Naive B cell (primary cell): ENCODE data around the gene ZNF853. TPM values are rescaled to one million over a fixed set of nuclear protein-coding genes. Genes with fewer than 3 reads are reported as not detected.

ENCODE experiments used
- ATAC-seq, 2 donors: fragments of 150-1000 bp; cut with Tn5 transposase; 2 replicates each; pipeline ENCODE4 v1.10.0; 2021; ENCODE audit warnings: low read depth in 2 of 2, mild to moderate bottlenecking in 2 of 2, moderate library complexity in 2 of 2
- DNase-seq: peaks from one replicate; pipeline ENCODE4 v3.0.0; 2022
- H3K27ac Mint-ChIP-seq, 6 donors: one replicate each; pipeline ENCODE4 v1.8.0; 2020 to 2022; ENCODE audit warnings: mild to moderate bottlenecking in 6 of 6, mixed read lengths in 6 of 6, moderate library complexity in 5 of 6, inconsistent platforms in 2 of 6
- H3K27me3 Mint-ChIP-seq, 3 donors: one replicate each; pipeline ENCODE4 v1.8.0; 2021 to 2022; ENCODE audit warnings: mixed read lengths in 3 of 3, mild to moderate bottlenecking in 1 of 3
- H3K36me3 Mint-ChIP-seq, 2 donors: one replicate each; pipeline ENCODE4 v1.8.0; 2020 to 2022; ENCODE audit warnings: mixed read lengths in 2 of 2, inconsistent platforms in 1 of 2, mild to moderate bottlenecking in 1 of 2
- H3K4me1 Mint-ChIP-seq, 3 donors: one replicate each; pipeline ENCODE4 v1.8.0; 2020 to 2022; ENCODE audit warnings: mixed read lengths in 3 of 3, inconsistent platforms in 1 of 3, mild to moderate bottlenecking in 1 of 3, moderate library complexity in 1 of 3
- H3K4me3 Mint-ChIP-seq, 8 donors: one replicate each; pipeline ENCODE4 v1.8.0; 2020 to 2022; ENCODE audit warnings: mild to moderate bottlenecking in 8 of 8, mixed read lengths in 8 of 8, moderate library complexity in 8 of 8, inconsistent platforms in 2 of 8
- H3K9me3 Mint-ChIP-seq, 7 donors: one replicate each; pipeline ENCODE4 v1.8.0; 2020 to 2022; ENCODE audit warnings: mixed read lengths in 7 of 7, mild to moderate bottlenecking in 5 of 7, inconsistent platforms in 2 of 7, moderate library complexity in 1 of 7
- polyA plus RNA-seq, 6 donors: library from polyadenylated mRNA; unstranded; fragments of 300-500 nt; fragmentation: Illumina TruSeq; gene quantifications; one replicate each; pipeline ENCODE4 v1.2.3, GENCODE V29; 2021; ENCODE audit warnings: low read depth in 6 of 6

Gene ZNF853
- polyA plus RNA-seq, 6 donors from 2014 or later, result 1.1 to 4.0 (median 1.7) TPM

DNA sequence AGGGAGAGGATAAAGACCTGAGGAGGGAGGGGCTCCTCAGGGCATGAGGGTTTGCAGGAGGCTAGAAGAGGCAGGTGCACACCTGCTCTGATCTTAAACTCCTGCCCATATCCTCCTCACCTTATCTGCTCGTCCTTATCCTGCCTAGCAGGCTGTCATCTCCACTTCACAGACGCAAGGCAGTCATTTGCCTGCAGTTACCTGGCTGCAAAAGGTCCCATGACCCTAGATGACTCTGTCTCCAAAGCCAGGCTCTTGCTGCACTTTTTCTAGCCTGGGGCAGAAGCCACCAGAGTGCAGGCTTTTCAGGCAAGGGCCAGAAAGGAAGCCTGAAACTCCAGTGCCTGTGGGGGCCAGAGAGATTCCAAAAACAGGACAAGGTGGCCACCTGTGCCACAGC lies 1.7 kb upstream of the ZNF853 start:
- Mint-ChIP-seq H3K9me3 (no peaks in the 10 kb centered on the region), H3K27me3 (no peaks in the 10 kb centered on the region), H3K4me1 (peaks cover 12 to 29% (median 19%) of the 10 kb centered on the region in 3 donors), H3K4me3 (peak overlapping the region; percentile 1 to 91 (median 72)), H3K36me3 (no peaks in the 10 kb centered on the region), H3K27ac (no peak overlapping the region)
- ATAC-seq (no peak), DNase-seq (no peak)

DNA sequence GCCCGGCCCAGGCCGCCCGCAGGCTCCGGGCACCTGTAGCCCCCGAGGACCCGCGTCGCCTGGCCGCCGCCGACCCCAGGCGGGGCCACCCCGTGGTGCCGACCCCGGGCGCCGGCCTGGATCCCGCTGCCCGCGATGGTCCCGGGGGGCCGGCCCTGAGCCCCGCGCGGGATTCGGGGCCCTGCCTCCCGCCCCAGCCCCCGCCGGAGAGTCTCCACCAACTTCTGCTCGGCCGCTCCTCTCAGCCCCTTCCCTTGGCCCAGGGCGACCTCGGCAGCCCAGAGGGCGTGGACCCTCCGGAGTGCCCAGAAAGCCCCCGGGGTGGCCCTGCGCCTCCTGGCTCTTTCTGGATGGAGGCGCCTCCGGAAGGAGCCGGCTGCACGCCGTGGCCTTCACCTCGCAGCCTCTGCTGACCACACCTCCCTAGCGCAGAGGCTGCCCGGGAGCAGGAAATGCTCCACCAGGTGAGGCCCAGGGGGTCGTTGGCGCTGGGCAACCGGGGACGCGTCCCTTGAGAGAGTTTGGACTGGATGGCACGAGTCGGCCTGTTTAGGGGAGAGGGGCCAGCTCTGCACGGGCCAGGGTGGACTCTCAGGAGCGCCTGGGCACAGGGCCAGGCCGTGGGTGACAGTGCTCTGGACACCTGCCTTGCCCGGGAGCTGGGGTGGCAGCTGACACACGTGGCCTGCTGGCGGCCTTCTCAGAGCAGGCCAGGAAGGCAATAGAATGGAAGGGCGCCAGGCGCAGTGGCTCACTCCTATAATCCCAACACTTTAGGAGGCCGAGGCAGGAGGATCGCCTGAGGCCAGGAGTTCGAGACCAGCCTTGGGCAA lies 529 bp downstream of the ZNF853 start:
- ATAC-seq (peak; percentile 24), DNase-seq (no peak)
- Mint-ChIP-seq H3K27me3 (no peaks in the 10 kb centered on the region), H3K27ac (no peak overlapping the region), H3K9me3 (no peaks in the 10 kb centered on the region), H3K4me3 (peak overlapping the region; percentile 36 to 88 (median 74)), H3K4me1 (peaks cover 19 to 37% (median 36%) of the 10 kb centered on the region in 3 donors), H3K36me3 (no peaks in the 10 kb centered on the region)

DNA sequence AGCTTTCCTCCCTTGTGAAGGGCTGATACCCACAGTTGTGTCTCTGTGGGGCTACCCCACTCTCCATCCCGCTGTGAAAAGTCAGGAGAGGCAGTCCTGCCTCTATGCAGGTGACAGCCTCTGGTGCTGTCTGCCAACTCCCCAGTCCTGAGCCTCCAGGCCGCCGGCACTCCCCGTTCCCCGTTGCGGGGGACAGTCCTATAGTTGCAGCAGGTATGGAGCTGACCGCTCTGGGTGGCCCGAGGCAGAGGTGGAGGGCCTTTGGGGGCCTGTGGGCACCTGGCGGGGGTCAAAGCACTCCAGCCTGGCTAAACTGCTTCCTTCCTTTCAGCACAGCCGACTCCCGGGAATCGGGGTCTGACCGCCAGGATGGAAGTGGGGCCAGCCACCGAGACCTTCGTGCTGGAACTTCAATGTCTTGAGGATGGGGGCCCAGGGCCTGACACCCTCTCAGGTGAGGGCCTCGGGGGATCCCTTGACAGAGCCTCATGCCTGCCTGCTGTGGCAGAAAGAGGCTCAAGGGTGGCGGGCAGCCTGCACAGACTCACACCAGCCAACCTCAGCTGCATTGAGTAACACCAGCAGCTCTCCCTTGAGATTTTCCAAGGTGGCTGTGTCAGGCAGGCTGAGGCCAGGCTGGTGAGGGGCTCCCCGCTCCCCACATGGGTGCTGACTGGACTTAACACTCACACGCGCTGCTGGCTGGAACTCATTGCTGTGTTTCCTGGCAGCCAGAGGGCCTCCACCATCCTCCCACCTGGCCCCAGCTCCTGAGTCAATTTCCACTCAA lies 1.6 kb downstream of the ZNF853 start:
- ATAC-seq (no peak), DNase-seq (no peak)
- no peaks in the 10 kb centered on the region for H3K27me3 Mint-ChIP-seq
- peaks cover 0 to 5% of the 10 kb centered on the region in 2 donors for H3K36me3 Mint-ChIP-seq
- peaks cover 24 to 46% (median 41%) of the 10 kb centered on the region in 3 donors for H3K4me1 Mint-ChIP-seq
- peak overlapping the region; percentile 55 to 88 (median 77) for H3K4me3 Mint-ChIP-seq
- peak overlapping the region in 2 of 6 donors; percentile 76 to 83 for H3K27ac Mint-ChIP-seq
- H3K9me3 Mint-ChIP-seq, result peaks cover 0 to 2% (median 0%) of the 10 kb centered on the region in 7 donors

DNA sequence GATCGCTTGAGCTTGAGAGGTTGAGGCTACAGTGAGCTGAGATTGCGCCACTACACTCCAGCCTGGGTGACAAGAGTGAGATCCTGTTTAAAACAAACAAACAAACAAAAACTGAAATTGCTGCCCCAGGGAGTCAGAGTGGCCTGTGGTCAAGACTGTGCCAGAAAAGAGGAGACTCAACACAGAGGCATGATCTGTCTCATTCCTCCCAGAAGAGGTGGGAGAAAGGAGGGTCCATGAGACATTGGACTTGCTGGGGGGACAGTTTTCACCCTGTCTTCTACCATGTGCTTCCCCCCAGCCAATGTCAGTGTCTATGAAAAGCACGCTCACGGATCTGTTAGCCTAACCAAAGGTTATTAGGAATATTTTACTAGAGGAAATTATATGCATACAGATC lies 3.2 kb downstream of the ZNF853 start:
- Mint-ChIP-seq H3K4me1 (peaks cover 24 to 53% (median 43%) of the 10 kb centered on the region in 3 donors), H3K36me3 (peaks cover 0 to 5% of the 10 kb centered on the region in 2 donors), H3K4me3 (peak overlapping the region in 3 of 8 donors; percentile 16 to 82 (median 78)), H3K9me3 (peaks cover 0 to 2% (median 0%) of the 10 kb centered on the region in 7 donors), H3K27ac (no peak overlapping the region), H3K27me3 (no peaks in the 10 kb centered on the region)
- DNase-seq, result no peak
- ATAC-seq, result no peak

DNA sequence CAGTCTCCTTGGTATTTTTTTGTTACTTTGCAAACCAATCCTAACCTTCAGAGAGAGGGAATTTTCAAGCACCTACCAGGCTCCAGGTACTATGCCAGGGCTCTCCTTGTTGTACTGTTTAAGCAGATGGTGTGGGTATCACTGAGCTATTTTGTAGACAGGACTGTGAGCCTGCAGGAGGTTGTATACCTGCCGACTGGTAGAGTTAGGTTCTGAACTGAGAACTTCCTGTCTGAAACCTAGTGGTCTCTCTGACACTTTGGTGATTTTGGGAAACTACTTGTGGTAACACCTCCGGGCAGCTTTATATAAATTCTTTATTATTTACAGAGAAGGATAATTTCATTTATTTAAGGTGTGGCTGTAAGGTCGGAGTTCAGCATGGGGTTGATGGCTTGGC lies 4.6 kb downstream of the ZNF853 start:
- H3K27me3 Mint-ChIP-seq, result no peaks in the 10 kb centered on the region
- peaks cover 0 to 5% of the 10 kb centered on the region in 2 donors for H3K36me3 Mint-ChIP-seq
- H3K9me3 Mint-ChIP-seq, result peaks cover 0 to 2% (median 0%) of the 10 kb centered on the region in 7 donors
- no peak overlapping the region for H3K4me3 Mint-ChIP-seq
- ATAC-seq (no peak), DNase-seq (no peak)
- peak overlapping the region in 3 of 6 donors; percentile 19 to 63 (median 54) for H3K27ac Mint-ChIP-seq
- H3K4me1 Mint-ChIP-seq, result peaks cover 27 to 60% (median 47%) of the 10 kb centered on the region in 3 donors

DNA sequence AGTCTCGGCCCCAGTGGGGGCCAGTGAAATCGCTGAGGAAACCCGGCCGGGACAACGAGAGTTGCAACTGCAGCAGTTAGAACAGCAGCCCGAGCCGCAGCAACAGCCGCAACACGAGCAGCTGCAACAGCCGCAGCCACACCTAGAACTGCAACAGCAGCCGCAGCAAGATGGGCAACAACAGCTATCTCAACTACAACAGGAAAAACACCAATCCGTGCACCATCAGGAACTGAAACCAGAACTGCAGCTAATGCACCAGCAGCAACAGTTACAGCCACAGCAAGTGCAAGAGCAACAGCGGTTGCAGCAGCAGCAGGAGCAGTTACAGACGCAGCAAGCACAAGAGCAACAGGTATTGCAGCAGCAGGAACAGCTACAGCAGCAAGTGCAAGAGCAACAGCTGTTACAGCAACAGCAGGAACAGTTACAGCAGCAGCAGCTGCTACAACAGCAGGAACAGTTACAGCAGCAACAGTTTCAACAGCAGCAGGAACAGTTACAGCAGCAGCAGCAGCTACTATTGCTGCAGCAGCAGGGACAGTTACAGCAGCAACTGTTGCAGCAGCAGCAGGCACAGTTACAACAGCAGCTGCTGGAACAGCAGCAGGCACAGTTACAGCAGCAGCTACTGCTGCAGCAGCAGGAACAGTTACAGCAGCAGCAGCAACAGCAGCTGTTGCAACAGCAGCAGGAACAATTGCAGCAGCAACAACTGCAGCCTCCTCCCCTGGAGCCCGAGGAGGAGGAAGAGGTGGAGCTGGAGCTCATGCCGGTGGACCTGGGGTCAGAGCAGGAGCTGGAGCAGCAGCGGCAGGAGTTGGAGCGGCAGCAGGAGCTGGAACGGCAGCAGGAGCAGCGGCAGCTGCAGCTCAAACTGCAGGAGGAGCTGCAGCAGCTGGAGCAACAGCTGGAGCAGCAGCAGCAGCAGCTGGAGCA lies 6.1 kb downstream of the ZNF853 start:
- ATAC-seq (peak; percentile 35 to 44), DNase-seq (no peak)
- peaks cover 27 to 56% (median 41%) of the 10 kb centered on the region in 3 donors for H3K4me1 Mint-ChIP-seq
- peaks cover 0 to 5% of the 10 kb centered on the region in 2 donors for H3K36me3 Mint-ChIP-seq
- H3K4me3 Mint-ChIP-seq, result peak overlapping the region; percentile 7 to 81 (median 70)
- H3K27ac Mint-ChIP-seq, result peak overlapping the region in 2 of 6 donors; percentile 30 to 75
- H3K27me3 Mint-ChIP-seq, result no peaks in the 10 kb centered on the region
- H3K9me3 Mint-ChIP-seq, result peaks cover 0 to 2% (median 0%) of the 10 kb centered on the region in 7 donors

DNA sequence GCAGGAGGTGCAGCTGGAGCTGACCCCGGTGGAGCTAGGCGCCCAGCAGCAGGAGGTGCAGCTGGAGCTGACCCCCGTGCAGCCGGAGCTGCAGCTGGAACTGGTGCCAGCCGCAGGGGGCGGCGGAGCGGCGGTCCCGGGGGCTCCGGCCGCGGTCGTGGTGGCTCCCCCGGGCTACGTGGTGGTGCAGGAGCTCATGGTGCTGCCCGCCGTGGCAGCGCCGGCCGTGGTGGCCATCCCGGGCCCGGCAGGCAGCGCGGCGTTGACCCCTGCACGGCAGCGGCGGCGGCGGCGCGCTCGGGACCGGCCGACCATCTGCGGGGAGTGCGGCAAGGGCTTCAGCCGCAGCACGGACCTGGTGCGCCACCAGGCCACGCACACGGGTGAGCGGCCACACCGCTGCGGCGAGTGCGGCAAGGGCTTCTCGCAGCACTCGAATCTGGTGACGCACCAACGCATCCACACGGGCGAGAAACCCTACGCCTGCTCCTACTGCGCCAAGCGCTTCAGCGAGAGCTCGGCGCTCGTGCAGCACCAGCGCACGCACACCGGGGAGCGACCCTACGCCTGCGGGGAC lies 6.8 kb downstream of the ZNF853 start:
- H3K9me3 Mint-ChIP-seq, result peaks cover 0 to 2% (median 0%) of the 10 kb centered on the region in 7 donors
- ATAC-seq (no peak), DNase-seq (no peak)
- no peak overlapping the region for H3K4me3 Mint-ChIP-seq
- H3K4me1 Mint-ChIP-seq, result peaks cover 27 to 56% (median 35%) of the 10 kb centered on the region in 3 donors
- no peak overlapping the region for H3K27ac Mint-ChIP-seq
- peaks cover 0 to 5% of the 10 kb centered on the region in 2 donors for H3K36me3 Mint-ChIP-seq
- H3K27me3 Mint-ChIP-seq, result no peaks in the 10 kb centered on the region

DNA sequence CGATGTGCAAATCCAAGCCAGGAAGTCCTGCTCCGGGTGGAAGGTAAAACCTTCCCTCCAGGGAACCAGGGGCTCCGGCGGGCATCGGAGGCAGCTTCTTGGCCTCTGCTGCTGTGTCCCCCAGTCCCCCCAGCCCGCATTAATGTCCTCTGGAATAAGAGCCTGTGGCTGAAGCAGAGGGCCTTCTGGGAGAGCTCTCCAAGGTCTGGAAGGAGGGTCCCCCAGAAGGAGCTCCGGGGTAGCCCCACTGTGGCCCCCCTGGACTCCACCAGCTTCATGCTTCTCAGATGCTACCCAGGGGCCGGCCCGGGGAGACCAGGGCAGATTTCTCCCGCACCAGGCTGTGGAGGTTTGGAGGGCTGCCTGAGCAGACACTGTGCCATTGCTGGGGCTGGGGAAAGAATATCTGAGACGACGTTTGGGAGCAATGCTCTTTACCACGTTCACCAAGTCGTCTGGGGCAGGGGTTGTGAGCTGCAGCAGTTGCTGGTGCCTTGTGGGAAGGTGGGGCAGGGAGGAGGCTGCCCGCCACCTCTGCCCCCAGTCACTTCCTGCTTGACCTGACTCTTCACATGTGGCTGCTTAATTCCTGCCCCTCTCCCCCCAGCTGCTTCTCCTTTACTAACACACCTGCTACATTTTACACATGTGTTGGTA lies 8.3 kb downstream of the ZNF853 start:
- DNase-seq, result peak; percentile 42

DNA sequence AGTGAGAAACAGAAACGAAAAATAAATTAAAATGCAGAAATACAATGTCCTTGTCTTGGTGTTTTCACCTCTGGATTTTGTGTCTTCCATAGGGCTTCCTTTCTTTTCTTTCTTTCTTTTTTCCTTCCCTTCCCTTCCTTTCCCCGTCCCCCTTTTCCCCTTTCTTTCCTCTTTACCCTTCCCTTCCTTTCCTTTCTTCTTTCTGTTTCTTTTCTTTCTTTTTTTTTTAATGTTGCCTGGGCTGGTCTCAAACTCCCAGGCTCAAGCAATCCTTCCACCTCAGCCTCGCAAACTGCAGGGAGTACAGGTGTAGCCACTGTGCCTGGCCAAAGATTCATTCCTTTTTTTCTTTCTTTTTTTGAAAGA lies 8.8 kb downstream of the ZNF853 start:
- Mint-ChIP-seq H3K36me3 (peaks cover 0 to 5% of the 10 kb centered on the region in 2 donors), H3K4me3 (peak overlapping the region; percentile 52 to 85 (median 76)), H3K9me3 (peaks cover 0 to 2% (median 0%) of the 10 kb centered on the region in 7 donors), H3K4me1 (peaks cover 27 to 43% (median 28%) of the 10 kb centered on the region in 3 donors), H3K27ac (peak overlapping the region; percentile 81 to 95 (median 92)), H3K27me3 (no peaks in the 10 kb centered on the region)
- DNase-seq, result no peak
- ATAC-seq, result no peak

More for the DNA sequence above, 8.3 kb downstream of the ZNF853 start:
- no peaks in the 10 kb centered on the region for H3K27me3 Mint-ChIP-seq
- peak overlapping the region in 6 of 8 donors; percentile 55 to 84 (median 76) for H3K4me3 Mint-ChIP-seq
- H3K27ac Mint-ChIP-seq, result peak overlapping the region; percentile 66 to 94 (median 85)
- H3K9me3 Mint-ChIP-seq, result peaks cover 0 to 2% (median 0%) of the 10 kb centered on the region in 7 donors
- H3K4me1 Mint-ChIP-seq, result peaks cover 27 to 47% (median 28%) of the 10 kb centered on the region in 3 donors
- peak; percentile 87 to 90 for ATAC-seq
- peaks cover 0 to 5% of the 10 kb centered on the region in 2 donors for H3K36me3 Mint-ChIP-seq

DNA sequence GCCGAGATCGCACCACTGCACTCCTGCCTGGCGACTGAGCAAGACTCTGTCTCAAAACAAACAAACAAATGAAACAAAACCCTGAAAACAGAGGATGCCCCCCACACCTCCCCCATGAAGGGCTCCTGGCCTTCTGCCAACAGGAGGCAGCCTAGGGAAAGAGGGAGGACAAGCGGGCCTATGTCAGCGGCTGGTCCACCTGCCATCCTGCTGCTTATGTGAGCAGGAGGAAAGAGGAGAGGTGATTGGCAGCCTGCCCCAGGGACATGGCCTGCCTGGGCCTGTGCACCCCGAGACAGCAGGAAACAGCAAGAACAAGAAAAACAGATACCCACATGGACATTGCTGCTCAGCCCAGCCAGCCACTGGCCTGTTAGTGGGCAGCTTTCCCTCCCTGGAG lies 12.6 kb downstream of the ZNF853 start:
- Mint-ChIP-seq H3K4me3 (no peak overlapping the region), H3K9me3 (no peaks in the 10 kb centered on the region), H3K4me1 (peaks cover 11 to 17% (median 12%) of the 10 kb centered on the region in 3 donors), H3K27ac (no peak overlapping the region), H3K27me3 (no peaks in the 10 kb centered on the region), H3K36me3 (no peaks in the 10 kb centered on the region)
- no peak for ATAC-seq
- no peak for DNase-seq

DNA sequence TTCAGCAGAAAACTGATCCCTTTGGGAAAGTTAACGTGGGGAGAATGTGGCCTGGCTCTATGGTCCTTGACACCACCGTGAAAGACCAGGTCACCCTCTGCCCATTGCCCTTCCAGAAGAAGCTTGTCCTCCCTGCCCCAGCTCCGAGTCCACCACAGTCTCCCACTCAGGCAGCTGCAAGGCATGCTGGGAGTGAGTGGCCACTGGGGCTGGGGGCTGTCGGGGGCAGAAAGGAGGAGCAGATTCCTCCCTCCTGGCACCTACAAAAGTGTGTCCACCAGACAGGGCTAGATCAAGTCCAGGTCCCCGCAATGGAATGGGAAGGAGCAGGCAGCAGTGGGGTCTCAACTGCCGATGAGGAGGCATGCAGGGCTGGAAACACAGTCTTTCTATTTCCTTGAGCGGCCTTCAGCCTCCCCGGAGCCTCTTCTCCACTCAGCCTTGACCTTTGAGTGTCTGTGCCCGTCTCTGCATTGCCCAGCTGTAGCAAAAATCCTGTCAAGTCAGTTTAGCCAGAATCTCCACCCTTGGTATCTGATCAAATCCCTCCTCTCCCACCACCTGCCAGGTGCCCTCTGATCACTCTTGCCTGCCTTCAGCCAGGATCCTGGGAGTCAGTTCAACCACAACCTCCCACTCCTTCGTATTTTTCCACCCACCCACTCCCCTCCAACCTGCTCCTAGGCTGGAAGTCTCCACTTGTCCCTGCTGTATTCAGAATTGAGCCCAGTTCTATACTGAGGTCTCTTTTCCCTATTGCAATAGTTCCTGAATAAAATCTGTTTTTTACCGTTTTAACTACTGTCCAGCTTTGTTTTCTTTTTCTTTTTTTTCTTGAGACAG lies 14.8 kb downstream of the ZNF853 start:
- no peaks in the 10 kb centered on the region for H3K9me3 Mint-ChIP-seq
- H3K27ac Mint-ChIP-seq, result peak overlapping the region in 1 of 6 donors; percentile 79
- no peak overlapping the region for H3K4me3 Mint-ChIP-seq
- H3K4me1 Mint-ChIP-seq, result peaks cover 0 to 13% (median 10%) of the 10 kb centered on the region in 3 donors
- no peaks in the 10 kb centered on the region for H3K36me3 Mint-ChIP-seq
- no peaks in the 10 kb centered on the region for H3K27me3 Mint-ChIP-seq
- DNase-seq (no peak), ATAC-seq (no peak)
